HepG2 (cell line): ENCODE measurements around the gene PANK1. TPM values are rescaled to one million over a fixed set of nuclear protein-coding genes. Genes with fewer than 3 reads are reported as not detected.
A peak's percentile ranks its signal among the peaks of the same experiment; 100 is the strongest.

ENCODE experiments used
- AHR ChIP-seq: IDR thresholded peaks from 2 replicates; pipeline ENCODE4 v1.6.1; 2018; ENCODE audit warnings: missing genetic modification reagents, missing compliant biosample characterization
- ATM ChIP-seq: fragments of 450-650 bp; IDR thresholded peaks from 2 replicates; pipeline ENCODE4 v1.7.1; 2017; ENCODE audit warnings: mild to moderate bottlenecking, borderline replicate concordance
- CHCHD3 ChIP-seq: sonication (generic); formaldehyde crosslinking; IDR thresholded peaks from 2 replicates; pipeline ENCODE4 v1.8.0; 2022; ENCODE audit warnings: mild to moderate bottlenecking, missing genetic modification reagents, moderate library complexity
- MIER3 ChIP-seq: IDR thresholded peaks from 2 replicates; pipeline ENCODE4 v1.6.1; 2016; ENCODE audit warnings: missing compliant biosample characterization, borderline replicate concordance
- ZNF335 ChIP-seq: sonication (generic); formaldehyde crosslinking; IDR thresholded peaks from 2 replicates; pipeline ENCODE4 v1.4.0; 2020; ENCODE audit warnings: missing genetic modification reagents
- ZNF558 ChIP-seq: sonication (generic); formaldehyde crosslinking; IDR thresholded peaks from 2 replicates; pipeline ENCODE4 v1.9.0; 2022; ENCODE audit warnings: mild to moderate bottlenecking, missing genetic modification reagents, borderline replicate concordance
- ZNF737 ChIP-seq: sonication (generic); formaldehyde crosslinking; IDR thresholded peaks from 2 replicates; pipeline ENCODE4 v1.5.0; 2020; ENCODE audit warnings: missing genetic modification reagents, mild to moderate bottlenecking, borderline replicate concordance
- ZSCAN21 ChIP-seq: sonication (generic); formaldehyde crosslinking; IDR thresholded peaks from 2 replicates; pipeline ENCODE4 v1.8.0; 2022; ENCODE audit warnings: mild to moderate bottlenecking, missing genetic modification reagents, moderate library complexity, borderline replicate concordance
- polyA plus RNA-seq, 8 experiments: library from polyadenylated mRNA; depleted of rRNA in 3 of 8; stranded (reverse) in 7 of 8; unstranded in 1 of 8; fragments of >200 nt; fragmentation: Illumina TruSeq in 4 of 8; extraction: Trizol in 4 of 8; gene quantifications; 2 replicates each; pipeline versions ENCODE4 v1.2.1 to v1.2.3, GENCODE V29; 2011 to 2016; ENCODE audit warnings: low read depth in 4 of 8, missing spikeins in 1 of 8, mixed read lengths in 1 of 8; ENCODE audit not compliant: insufficient read depth in 1 of 8
- total RNA-seq, 5 experiments: library from RNA; depleted of rRNA; stranded (reverse); fragments of >200 nt; fragmentation: Illumina TruSeq; extraction: Trizol; gene quantifications; 2 replicates each; pipeline ENCODE4 v1.2.3, GENCODE V29; 2016; ENCODE audit warnings: low read depth in 1 of 5
- TF ChIP-seq, protein P1 (sequence below): sonication (generic); formaldehyde crosslinking; IDR thresholded peaks from 2 replicates; pipeline ENCODE4 v1.4.0; 2020; ENCODE audit warnings: missing genetic modification reagents
- TF ChIP-seq, protein P2 (sequence below): sonication (generic); formaldehyde crosslinking; IDR thresholded peaks from 2 replicates; pipeline ENCODE4 v1.8.0; 2022; ENCODE audit warnings: mild to moderate bottlenecking, missing genetic modification reagents; ENCODE audit not compliant: insufficient replicate concordance
- TF ChIP-seq, protein P3 (sequence below): sonication (generic); formaldehyde crosslinking; conservative IDR thresholded peaks from 2 replicates; pipeline ENCODE4 v1.4.0; 2020; ENCODE audit warnings: mild to moderate bottlenecking, missing genetic modification reagents, moderate library complexity
- TF ChIP-seq, protein P4 (sequence below): sonication (generic); formaldehyde crosslinking; IDR thresholded peaks from 2 replicates; pipeline ENCODE4 v1.4.0; 2020; ENCODE audit warnings: missing genetic modification reagents
- TF ChIP-seq, protein P5 (sequence below): sonication (generic); formaldehyde crosslinking; IDR thresholded peaks from 2 replicates; pipeline ENCODE4 v1.4.0; 2020; ENCODE audit warnings: missing genetic modification reagents, mild to moderate bottlenecking, borderline replicate concordance
- TF ChIP-seq, protein P6 (sequence below): sonication (generic); formaldehyde crosslinking; conservative IDR thresholded peaks from 2 replicates; pipeline ENCODE4 v1.4.0; 2020; ENCODE audit warnings: missing genetic modification reagents

The PANK1 gene
- total and polyA plus RNA-seq, 2 of the 13 experiments (the other 11 are each of a cell fraction or from before 2014, with no cell fraction given), result 18.2 to 33.3 TPM

DNA sequence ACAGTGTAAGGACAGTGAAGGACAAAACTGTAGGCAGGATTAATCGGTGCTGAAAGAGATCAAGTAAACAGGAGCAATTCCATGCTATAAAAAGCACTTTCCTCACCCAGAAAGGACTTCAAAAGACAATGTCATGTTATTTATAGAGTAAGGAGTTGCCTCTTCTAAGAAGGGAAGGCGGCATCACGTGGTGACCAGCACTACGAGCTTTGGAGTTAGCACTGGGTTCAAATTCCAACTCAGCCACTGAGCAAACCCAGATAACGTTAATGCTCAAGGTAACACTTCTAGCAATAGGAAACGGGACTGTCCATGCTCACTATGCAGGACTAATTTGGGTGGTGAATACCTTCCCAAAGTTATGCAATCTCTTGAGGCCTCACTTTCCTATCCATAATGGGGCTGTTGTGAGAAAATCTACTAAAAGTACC lies 715 bp upstream of the PANK1 start (continued):
- TF ChIP-seq, protein P1, sequence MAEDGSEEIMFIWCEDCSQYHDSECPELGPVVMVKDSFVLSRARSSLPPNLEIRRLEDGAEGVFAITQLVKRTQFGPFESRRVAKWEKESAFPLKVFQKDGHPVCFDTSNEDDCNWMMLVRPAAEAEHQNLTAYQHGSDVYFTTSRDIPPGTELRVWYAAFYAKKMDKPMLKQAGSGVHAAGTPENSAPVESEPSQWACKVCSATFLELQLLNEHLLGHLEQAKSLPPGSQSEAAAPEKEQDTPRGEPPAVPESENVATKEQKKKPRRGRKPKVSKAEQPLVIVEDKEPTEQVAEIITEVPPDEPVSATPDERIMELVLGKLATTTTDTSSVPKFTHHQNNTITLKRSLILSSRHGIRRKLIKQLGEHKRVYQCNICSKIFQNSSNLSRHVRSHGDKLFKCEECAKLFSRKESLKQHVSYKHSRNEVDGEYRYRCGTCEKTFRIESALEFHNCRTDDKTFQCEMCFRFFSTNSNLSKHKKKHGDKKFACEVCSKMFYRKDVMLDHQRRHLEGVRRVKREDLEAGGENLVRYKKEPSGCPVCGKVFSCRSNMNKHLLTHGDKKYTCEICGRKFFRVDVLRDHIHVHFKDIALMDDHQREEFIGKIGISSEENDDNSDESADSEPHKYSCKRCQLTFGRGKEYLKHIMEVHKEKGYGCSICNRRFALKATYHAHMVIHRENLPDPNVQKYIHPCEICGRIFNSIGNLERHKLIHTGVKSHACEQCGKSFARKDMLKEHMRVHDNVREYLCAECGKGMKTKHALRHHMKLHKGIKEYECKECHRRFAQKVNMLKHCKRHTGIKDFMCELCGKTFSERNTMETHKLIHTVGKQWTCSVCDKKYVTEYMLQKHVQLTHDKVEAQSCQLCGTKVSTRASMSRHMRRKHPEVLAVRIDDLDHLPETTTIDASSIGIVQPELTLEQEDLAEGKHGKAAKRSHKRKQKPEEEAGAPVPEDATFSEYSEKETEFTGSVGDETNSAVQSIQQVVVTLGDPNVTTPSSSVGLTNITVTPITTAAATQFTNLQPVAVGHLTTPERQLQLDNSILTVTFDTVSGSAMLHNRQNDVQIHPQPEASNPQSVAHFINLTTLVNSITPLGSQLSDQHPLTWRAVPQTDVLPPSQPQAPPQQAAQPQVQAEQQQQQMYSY, result no peak
- TF ChIP-seq, protein P2, sequence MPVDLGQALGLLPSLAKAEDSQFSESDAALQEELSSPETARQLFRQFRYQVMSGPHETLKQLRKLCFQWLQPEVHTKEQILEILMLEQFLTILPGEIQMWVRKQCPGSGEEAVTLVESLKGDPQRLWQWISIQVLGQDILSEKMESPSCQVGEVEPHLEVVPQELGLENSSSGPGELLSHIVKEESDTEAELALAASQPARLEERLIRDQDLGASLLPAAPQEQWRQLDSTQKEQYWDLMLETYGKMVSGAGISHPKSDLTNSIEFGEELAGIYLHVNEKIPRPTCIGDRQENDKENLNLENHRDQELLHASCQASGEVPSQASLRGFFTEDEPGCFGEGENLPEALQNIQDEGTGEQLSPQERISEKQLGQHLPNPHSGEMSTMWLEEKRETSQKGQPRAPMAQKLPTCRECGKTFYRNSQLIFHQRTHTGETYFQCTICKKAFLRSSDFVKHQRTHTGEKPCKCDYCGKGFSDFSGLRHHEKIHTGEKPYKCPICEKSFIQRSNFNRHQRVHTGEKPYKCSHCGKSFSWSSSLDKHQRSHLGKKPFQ (CRISPR knock-in tag), result no peak
- TF ChIP-seq ATM (no peak), ZNF335 (CRISPR knock-in tag) (no peak), ZNF737 (no peak), AHR (CRISPR knock-in tag) (no peak), CHCHD3 (CRISPR knock-in tag) (no peak), ZSCAN21 (no peak; the same call in 1 of the 2 replicates), MIER3 (CRISPR knock-in tag) (peak; percentile 61; the same call in 1 of the 2 replicates), ZNF558 (CRISPR knock-in tag) (no peak)
- TF ChIP-seq, protein P3, sequence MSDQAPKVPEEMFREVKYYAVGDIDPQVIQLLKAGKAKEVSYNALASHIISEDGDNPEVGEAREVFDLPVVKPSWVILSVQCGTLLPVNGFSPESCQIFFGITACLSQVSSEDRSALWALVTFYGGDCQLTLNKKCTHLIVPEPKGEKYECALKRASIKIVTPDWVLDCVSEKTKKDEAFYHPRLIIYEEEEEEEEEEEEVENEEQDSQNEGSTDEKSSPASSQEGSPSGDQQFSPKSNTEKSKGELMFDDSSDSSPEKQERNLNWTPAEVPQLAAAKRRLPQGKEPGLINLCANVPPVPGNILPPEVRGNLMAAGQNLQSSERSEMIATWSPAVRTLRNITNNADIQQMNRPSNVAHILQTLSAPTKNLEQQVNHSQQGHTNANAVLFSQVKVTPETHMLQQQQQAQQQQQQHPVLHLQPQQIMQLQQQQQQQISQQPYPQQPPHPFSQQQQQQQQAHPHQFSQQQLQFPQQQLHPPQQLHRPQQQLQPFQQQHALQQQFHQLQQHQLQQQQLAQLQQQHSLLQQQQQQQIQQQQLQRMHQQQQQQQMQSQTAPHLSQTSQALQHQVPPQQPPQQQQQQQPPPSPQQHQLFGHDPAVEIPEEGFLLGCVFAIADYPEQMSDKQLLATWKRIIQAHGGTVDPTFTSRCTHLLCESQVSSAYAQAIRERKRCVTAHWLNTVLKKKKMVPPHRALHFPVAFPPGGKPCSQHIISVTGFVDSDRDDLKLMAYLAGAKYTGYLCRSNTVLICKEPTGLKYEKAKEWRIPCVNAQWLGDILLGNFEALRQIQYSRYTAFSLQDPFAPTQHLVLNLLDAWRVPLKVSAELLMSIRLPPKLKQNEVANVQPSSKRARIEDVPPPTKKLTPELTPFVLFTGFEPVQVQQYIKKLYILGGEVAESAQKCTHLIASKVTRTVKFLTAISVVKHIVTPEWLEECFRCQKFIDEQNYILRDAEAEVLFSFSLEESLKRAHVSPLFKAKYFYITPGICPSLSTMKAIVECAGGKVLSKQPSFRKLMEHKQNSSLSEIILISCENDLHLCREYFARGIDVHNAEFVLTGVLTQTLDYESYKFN, result peak; percentile 90
- TF ChIP-seq, protein P4, sequence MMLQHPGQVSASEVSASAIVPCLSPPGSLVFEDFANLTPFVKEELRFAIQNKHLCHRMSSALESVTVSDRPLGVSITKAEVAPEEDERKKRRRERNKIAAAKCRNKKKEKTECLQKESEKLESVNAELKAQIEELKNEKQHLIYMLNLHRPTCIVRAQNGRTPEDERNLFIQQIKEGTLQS, result no peak
- TF ChIP-seq, protein P5, sequence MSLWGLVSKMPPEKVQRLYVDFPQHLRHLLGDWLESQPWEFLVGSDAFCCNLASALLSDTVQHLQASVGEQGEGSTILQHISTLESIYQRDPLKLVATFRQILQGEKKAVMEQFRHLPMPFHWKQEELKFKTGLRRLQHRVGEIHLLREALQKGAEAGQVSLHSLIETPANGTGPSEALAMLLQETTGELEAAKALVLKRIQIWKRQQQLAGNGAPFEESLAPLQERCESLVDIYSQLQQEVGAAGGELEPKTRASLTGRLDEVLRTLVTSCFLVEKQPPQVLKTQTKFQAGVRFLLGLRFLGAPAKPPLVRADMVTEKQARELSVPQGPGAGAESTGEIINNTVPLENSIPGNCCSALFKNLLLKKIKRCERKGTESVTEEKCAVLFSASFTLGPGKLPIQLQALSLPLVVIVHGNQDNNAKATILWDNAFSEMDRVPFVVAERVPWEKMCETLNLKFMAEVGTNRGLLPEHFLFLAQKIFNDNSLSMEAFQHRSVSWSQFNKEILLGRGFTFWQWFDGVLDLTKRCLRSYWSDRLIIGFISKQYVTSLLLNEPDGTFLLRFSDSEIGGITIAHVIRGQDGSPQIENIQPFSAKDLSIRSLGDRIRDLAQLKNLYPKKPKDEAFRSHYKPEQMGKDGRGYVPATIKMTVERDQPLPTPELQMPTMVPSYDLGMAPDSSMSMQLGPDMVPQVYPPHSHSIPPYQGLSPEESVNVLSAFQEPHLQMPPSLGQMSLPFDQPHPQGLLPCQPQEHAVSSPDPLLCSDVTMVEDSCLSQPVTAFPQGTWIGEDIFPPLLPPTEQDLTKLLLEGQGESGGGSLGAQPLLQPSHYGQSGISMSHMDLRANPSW (CRISPR knock-in tag), result peak; percentile 93; the same call in 1 of the 2 replicates
- TF ChIP-seq, protein P6, sequence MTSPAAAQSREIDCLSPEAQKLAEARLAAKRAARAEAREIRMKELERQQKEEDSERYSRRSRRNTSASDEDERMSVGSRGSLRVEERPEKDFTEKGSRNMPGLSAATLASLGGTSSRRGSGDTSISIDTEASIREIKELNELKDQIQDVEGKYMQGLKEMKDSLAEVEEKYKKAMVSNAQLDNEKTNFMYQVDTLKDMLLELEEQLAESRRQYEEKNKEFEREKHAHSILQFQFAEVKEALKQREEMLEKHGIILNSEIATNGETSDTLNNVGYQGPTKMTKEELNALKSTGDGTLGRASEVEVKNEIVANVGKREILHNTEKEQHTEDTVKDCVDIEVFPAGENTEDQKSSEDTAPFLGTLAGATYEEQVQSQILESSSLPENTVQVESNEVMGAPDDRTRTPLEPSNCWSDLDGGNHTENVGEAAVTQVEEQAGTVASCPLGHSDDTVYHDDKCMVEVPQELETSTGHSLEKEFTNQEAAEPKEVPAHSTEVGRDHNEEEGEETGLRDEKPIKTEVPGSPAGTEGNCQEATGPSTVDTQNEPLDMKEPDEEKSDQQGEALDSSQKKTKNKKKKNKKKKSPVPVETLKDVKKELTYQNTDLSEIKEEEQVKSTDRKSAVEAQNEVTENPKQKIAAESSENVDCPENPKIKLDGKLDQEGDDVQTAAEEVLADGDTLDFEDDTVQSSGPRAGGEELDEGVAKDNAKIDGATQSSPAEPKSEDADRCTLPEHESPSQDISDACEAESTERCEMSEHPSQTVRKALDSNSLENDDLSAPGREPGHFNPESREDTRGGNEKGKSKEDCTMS (CRISPR knock-in tag), result no peak
